Fibroblast of the conjunctiva (primary cell): Measurements from ENCODE around the gene EFNA3.

Experiments used
- DNase-seq: peaks from one replicate; pipeline ENCODE4 v3.0.0-alpha.2; 2010; ENCODE audit warnings: low read depth

EFNA3 gene

DNA sequence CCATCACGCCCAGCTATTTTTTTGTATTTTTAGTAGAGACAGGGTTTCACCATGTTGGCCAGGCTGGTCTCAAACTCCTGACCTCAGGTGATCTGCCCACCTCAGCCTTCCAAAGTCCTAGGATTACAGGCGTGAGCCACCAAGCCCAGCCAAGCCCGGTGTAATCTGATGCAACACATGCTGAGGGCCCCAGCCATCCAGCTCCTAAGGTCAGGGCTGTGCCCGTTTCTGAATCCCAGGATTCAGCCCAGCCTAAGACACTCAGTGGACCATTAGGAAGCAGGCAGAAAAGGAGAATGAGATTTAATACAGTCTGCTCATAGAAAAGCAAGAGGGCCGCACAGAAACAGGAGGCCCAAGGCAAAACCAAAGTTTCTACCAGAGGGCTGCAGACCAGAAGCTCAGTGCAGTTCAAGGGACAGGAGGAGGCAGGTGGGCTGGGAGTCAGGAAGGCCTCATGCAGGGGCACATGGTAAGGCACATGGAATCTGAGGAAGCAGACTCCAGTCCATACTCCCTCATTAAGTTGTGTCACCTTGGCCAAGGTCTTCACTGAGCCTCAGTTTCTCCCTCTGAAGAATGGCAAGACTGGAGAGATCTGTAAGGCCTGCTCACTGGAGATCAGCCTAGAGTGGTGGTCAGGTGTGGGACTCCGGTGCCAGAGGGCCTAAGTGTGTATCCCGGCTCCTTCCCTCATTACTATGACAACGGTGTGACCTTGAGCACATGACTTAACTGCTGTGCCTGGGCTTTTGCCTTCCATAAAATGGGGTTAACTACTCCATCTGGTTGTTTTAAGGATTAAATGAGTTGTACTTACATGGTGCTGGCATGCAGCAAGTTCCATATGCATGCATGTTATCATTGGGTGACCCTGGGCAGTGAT is 29.9 kb upstream of the EFNA3 start:
- DNase-seq: no peak

DNA sequence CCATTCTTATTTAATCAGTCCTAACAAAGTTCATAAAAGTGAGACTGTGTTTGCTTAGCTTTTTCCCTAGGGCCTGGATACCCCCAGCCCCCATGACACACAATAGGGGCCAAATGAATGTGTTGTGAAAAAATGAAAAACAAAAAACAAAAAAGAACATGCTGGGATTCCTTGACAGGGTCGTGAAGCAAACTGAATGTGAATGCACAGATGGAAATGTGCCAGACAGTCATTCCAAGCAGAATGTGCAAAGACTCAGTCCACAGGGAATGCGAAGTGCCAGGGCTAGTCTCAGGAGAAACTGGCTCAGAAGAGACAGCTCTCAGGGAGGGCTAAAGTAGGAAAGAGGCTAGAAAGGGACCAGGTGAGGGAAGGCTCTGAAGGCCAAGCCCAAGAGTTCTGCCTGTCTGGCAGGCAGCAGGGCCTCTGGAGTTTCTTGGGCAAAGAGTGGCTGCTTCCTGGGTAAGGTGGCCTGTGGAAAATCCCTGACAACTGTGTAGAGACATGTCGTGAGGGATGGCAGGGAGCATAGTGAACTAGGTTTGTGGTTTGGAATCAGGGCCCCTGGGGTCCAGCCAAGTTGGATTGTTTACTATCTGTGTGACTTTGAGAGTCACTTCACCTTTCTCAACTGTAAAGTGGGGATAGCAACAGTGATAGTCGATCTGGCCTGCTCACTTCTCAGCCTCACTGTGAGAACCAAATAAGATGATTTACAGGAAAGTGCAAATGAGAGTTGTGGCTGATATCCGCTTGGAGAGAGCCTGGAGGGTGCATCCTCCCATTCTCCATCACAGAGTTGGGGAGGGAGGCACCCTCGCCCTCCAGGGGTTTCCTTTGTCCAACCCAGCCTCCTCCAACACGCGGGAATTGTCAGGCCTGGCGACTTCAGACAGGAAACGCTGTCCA is 28.7 kb upstream of the EFNA3 start:
- no peak for DNase-seq

DNA sequence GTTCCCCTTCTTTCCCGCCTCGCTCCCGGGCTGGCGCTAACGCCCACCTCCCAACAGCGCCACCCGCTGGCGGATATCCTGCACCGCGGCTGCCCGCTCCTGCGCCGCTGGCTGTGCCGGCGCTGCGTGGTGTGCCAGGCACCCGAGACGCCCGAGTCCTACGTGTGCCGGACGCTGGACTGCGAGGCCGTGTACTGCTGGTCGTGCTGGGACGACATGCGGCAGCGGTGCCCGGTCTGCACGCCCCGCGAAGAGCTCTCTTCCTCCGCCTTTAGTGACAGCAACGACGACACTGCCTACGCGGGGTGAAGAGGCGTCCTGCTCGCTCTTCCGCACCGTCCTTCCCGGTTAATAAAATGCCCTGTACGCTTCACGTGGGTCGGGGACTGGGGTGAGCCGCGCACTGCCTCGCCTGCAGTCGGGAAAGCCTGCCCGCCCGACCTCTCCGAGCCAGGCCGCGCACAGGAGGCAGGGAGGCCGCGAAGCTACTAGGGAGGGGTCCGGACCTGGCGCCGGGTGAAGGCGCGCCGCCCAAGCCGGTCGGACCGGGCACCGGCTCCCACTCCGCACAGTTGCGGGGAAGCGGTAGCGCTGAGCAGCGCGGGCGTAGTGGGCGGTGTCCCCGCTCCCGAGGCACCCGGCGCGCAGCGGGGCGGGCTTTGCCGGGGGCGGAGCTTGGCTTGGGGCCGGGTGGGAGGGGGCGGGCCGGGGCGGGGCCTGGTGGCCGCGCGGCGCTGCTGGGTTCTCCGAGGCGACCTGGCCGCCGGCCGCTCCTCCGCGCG is 27.9 kb upstream of the EFNA3 start, which contains the start of gene ADAM15:
TSS of gene ADAM15 (plus strand) at position 757 of the 782 bp plus-strand sequence. CDS start 71 bp downstream, outside the sequence.
- no peak for DNase-seq

DNA sequence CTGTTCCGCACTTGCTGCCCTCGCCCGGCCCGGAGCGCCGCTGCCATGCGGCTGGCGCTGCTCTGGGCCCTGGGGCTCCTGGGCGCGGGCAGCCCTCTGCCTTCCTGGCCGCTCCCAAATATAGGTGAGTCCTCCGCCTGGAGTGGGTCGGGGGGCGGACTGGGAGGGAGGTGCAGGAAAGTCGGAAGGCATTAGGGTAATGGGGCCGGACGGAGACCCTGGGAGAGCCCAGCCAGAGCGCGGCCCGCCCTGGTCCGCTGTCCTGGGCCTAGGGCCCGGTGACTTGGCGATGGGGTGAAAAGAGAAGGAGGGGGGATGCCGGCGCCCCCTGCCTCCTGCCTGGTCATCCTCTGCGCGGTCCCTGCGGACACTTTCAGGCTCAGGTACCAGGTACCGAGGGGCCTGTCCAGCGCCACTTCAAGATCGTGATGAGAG is 27.3 kb upstream of the EFNA3 start:
- no peak for DNase-seq

DNA sequence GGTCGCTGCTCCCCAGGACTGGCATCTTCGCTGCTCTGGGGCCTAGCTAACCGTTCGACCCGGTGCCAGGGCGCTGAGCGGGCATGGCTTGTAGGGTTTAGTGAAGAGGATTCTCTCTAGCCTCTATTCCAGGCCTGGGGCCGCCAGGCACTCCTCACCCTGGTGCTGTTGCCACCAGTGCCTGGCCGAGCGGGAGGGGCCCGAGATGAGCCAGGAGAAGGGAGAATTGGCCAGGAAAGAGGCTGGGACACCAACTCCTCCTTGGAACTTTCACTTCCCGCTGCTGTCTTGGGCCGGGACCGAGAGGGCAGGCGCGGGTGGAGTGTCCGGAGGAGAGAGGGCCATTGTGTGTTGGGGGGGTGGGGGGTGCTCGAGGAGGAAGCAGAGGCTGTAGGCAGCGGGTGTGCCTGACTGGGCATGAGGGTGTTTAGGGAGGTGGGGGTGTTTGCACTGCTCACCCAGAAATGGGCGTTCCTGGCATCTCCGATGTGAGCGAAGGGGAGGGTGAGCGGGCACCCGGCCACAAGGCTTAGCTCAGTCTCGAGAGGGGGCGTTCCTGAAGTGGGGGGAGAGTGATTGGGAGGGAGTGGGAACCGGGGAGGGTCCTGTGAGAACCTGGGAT is 26.7 kb upstream of the EFNA3 start:
- no peak for DNase-seq

DNA sequence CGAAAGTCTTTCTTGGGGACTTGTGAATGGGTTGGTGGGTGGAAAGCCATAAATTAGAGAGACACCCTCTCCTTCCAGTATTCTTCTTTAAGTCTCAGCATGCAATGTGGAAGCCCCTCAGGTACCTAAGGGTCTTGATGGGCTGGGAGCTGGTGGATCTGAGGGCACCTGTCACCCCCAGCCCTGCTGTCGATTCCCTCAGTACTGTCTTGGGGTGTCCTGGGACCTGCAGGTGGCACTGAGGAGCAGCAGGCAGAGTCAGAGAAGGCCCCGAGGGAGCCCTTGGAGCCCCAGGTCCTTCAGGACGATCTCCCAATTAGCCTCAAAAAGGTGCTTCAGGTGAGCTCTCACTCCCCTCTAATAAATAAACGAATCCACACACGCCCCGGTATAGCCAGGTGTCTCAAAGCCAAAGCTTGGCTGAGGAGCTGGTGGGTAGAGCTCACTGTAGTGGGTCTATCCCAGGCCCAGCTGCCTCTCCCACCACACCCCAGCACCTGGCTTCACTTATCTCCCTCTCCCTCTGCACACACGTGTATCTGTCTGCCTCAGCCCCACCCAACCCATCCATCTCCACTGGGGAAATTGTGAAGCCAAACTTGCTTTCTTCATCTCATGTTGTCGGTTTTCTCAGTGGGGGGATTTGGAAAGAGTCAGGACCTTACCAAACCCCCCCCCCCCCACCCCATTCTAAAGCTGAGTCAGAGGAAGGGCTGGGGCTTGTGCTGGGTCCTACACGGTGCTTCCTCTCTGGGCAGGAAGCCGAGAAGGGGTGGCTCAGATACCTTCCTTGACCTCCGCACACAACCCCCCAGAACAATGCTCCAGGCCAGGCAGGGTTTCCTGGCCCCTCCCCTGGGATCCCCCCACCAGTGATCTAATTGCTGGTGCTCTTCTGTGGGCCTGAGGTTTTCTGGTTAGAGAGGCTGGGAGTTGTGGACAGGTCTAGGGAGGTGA is 25.9 kb upstream of the EFNA3 start:
- DNase-seq: no peak

DNA sequence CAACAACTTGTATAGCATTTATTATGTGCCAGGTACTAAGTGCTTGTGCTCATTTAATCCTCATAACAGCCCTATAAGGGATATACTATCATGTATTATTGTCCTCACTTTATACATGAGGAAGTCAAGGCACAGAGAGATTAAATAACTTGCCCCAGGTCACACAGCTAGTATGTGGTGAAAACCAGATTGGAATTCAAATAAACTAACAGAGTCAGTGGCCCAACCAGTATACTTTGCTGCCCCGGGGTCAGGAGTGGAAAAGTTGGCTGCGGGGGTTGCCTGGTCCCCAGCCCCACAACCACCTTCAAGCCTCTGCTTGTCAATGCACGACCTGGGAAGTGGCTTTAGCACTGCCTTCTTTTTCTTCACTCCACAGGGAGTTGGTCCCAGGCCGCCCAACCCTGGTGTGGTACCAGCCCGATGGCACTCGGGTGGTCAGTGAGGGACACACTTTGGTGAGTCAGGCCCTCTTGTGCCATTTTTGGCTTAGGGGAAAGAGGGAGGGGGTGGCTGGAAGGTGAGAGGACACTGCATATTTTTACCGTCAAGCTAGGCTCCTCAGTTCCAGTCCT is 25.0 kb upstream of the EFNA3 start:
- DNase-seq: no peak

DNA sequence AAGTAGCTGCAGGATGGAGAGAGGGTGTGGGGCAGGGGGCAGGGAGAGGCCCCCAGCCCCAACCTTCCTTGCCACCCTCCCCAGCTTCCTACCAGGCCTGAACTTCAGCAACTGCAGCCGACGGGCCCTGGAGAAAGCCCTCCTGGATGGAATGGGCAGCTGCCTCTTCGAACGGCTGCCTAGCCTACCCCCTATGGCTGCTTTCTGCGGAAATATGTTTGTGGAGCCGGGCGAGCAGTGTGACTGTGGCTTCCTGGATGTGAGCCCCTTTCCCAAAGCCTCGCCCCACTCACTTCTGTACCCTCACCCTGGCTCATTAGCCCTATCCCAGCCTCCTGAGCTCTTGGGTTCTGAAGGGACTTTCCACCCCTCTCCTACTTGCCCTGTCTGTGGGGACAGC is 21.5 kb upstream of the EFNA3 start:
- DNase-seq: no peak

DNA sequence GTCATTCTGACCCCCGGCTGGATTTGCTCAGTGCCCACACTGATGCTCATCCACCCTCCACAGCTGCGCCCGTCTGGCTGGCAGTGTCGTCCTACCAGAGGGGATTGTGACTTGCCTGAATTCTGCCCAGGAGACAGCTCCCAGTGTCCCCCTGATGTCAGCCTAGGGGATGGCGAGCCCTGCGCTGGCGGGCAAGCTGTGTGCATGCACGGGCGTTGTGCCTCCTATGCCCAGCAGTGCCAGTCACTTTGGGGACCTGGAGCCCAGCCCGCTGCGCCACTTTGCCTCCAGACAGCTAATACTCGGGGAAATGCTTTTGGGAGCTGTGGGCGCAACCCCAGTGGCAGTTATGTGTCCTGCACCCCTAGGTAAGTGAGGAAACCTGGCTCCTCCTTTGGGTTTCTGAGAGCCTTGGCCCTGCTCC is 20.8 kb upstream of the EFNA3 start:
- DNase-seq: no peak

DNA sequence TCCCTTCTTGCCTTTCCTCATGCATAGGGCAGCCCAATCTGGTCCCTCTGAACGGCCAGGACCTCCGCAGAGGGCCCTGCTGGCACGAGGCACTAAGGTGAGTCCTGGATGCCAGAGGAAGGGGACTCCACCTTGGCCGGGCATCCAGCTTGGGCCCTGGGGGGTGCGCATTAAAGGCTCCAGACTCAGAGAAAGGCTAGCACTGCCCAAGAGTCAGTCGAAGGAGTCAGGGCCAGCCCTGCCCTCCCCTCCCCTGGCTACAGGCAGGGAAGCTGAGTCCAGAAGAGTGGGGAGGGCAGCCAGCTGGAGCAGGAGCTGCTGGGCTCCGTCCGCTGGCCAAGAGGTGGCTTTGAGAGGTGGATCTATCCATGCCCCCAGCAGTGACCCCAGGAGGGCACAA is 17.9 kb upstream of the EFNA3 start:
- no peak for DNase-seq

DNA sequence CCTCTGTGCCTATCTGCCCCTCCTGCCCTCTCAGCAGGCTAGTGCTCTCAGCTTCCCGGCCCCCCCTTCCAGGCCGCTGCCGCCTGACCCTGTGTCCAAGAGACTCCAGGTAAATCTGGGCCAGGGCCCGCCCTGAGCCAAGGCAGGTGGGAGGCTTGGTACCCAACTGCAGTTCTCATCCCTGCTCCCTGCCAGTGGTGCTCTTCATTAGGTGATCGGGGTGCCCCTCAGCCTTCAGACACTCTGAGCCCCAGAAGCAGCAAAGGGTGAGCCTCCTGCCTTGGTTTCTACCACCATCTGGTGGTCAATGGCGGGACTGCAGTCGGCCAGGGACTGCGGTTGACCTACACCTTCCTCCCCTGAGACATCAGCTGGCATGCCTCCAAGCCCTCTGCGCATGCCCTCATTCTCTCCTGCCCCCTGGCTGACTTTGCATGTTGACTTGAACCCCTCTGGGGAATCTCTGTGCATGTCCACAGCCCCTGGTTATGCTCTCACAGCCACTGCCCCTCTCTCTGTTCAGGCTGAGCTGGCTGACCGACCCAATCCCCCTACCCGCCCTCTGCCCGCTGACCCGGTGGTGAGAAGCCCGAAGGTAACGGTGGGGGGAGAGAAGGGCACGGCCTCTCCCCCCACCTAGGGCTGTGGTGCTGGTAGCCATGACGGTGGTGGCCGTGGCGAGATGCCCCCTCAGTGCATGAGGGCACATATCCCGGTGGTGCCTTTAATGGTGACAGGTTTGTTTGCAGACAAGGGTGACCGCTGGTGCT is 17.1 kb upstream of the EFNA3 start:
- DNase-seq: peak; percentile 70

DNA sequence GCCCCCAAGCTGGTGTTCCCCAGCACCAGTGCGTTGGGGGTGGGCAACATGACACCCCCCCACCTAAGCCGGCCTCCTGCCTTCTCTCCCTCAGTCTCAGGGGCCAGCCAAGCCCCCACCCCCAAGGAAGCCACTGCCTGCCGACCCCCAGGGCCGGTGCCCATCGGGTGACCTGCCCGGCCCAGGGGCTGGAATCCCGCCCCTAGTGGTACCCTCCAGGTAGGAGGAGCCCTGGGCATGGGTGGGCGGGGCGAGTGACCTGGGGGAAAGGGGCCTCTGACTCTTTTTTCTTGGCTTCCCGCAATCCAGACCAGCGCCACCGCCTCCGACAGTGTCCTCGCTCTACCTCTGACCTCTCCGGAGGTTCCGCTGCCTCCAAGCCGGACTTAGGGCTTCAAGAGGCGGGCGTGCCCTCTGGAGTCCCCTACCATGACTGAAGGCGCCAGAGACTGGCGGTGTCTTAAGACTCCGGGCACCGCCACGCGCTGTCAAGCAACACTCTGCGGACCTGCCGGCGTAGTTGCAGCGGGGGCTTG is 16.4 kb upstream of the EFNA3 start:
- no peak for DNase-seq

DNA sequence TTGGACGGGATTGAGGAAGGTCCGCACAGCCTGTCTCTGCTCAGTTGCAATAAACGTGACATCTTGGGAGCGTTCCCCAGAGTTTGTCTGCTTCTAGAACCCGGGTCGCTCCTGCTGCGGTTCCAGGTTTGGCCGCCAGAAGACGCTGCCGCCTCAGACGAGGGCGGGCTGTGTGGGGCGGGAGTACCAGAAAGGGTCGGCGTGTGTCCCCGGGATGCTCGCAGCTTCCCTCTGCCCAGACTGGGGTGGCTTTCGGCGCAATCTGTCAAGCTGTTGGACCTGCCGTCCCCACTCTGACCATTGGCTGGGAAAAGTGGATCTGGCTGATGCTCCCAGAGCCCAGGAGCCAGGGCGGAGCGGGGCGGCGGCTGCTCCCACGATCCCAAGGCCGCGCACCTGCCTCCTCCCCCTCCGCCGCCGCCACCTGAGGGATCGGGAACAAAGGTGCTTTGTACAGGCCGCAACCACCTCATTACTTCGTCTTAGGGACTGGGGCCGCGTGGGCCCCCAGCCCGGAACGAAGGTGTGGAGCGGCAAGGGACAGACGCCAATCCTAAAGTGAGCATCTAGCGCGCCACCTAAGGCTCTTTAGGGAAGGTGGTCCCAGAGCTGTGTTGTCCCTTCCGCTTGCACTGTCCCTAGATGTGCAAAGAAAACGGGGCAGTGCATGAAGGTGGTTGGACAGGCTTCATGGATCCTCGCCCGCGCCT is 15.8 kb upstream of the EFNA3 start:
- no peak for DNase-seq

DNA sequence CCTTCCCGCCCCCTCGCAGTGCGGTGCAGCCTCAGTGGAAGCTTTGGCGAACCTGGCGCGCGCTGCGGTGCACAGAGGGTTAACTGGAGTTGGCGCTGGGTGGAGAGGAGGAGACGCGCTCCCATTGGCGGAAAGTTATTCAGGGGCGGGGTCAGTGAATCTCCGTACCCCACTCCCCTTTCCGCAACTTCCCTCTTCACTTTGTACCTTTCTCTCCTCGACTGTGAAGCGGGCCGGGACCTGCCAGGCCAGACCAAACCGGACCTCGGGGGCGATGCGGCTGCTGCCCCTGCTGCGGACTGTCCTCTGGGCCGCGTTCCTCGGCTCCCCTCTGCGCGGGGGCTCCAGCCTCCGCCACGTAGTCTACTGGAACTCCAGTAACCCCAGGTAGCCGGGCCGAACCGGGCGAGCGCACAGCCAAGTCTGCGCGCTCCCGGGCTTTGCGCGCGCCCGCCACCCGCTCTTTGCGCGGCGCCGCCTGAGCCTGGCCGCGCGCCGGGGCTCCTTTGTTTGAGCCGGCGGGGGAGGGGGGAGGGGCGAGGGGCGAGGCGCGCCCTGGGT is 15.0 kb upstream of the EFNA3 start, which contains the start of gene EFNA4:
TSS of gene EFNA4 (plus strand) at position 191 of the 561 bp plus-strand sequence. CDS start at position 275, 84 bp downstream.
- no peak for DNase-seq

DNA sequence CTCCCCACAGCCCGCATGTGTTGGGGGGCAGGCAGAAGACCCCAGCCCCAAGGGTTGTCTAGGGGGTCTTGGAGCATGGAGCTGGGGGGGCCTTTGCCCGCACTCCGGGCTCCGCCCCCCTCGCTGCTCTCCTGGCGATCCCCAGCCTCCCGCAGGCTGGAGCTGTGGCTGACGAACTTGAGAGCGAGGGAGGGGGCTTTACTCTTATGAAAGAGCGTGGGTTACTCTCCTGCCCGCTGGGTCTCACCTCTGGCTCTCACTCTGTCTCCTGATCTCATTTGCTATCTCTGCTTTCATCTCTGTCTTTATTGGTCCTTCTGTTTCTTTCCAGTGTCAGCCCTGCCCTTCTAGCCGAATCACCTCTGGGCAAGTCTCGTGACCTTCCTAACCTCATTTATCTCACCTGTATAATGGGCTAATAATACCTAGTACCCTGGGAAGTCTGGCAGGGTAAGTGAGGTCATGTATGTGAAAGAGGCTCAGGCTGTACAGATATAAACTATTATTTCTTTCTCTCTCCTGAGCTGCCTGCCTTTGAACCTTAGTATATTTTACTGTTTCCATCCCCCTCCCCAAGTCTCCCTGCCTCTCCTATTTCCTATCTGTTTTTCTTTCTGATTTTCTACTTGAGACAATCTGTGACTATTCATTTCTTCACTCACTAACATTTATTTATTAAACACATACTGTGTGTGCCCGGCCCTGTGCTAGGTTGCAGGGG is 14.4 kb upstream of the EFNA3 start:
- DNase-seq: no peak

DNA sequence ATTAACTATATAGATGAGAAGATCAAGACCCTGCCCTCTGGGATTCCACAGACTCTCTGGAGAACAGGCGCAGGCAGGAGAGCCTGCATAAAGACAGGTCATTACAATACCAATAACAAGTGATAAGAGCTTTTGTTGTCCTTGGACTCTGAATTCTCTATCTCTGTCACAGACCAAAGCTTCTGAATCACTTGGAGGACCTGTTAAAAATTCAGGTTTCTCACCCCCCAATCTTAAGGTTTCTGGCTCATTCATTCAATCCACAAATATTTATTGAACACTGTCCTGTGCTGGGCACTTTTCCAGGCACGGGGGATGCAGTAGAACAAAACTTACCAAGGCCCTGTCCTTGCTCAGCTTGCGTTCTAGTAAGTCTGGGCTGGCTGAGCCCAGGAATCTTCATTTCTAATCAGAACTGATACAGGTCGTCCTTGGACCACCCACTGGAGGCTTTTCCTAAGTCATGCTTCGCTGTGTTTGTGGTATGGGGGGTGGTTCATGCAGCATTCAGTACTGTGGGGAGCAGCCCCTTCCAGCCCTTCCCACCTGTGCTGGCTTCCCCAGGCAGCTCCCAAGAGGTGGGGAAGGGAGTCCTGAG is 13.7 kb upstream of the EFNA3 start:
- DNase-seq: no peak

DNA sequence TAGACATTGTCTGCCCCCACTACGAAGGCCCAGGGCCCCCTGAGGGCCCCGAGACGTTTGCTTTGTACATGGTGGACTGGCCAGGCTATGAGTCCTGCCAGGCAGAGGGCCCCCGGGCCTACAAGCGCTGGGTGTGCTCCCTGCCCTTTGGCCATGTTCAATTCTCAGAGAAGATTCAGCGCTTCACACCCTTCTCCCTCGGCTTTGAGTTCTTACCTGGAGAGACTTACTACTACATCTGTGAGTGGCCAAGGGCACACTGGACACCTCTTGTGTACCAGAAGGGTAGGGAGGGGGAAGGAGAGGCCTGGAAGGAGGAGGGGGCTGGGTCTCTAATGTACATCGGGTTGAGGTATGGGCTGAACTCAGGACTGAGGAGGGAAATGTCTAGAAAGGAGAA is 11.9 kb upstream of the EFNA3 start:
- DNase-seq: no peak
